Hepatocyte (in vitro differentiated cells): Measurements from ENCODE around the gene TMEM92. TPM values are rescaled to one million over a fixed set of nuclear protein-coding genes. Genes with fewer than 3 reads are reported as not detected.

Experiments
- DNase-seq: peaks from one replicate; pipeline ENCODE4 v3.0.0-alpha.2; 2016; ENCODE audit warnings: low spot score
- H2AFZ ChIP-seq: fragments of 200-600 bp; sonication (generic); 2 replicates; pipeline ENCODE4 v1.6.0; 2016; ENCODE audit warnings: antibody characterized with exemption, mild to moderate bottlenecking
- H3K27ac ChIP-seq: fragments of 200-600 bp; sonication (generic); 2 replicates; pipeline ENCODE4 v1.5.1; 2016; ENCODE audit warnings: mild to moderate bottlenecking
- H3K27me3 ChIP-seq: fragments of 200-600 bp; sonication (generic); 2 replicates; pipeline ENCODE4 v1.6.1; 2016
- H3K36me3 ChIP-seq: fragments of 200-600 bp; sonication (generic); replicated peaks from 2 replicates; pipeline ENCODE4 v1.5.1; 2016; ENCODE audit warnings: low read depth; ENCODE audit not compliant: insufficient read depth
- H3K4me1 ChIP-seq: fragments of 200-600 bp; sonication (generic); 2 replicates; pipeline ENCODE4 v1.5.1; 2016; ENCODE audit warnings: mild to moderate bottlenecking, moderate library complexity; ENCODE audit not compliant: insufficient read depth
- H3K4me2 ChIP-seq: fragments of 200-600 bp; sonication (generic); 2 replicates; pipeline ENCODE4 v1.6.0; 2016
- H3K4me3 ChIP-seq: fragments of 200-600 bp; sonication (generic); 2 replicates; pipeline ENCODE4 v1.5.1; 2016; ENCODE audit warnings: mild to moderate bottlenecking
- H3K79me2 ChIP-seq: fragments of 200-600 bp; sonication (generic); 2 replicates; pipeline ENCODE4 v1.6.0; 2017; ENCODE audit warnings: mild to moderate bottlenecking
- H3K9me2 ChIP-seq: fragments of 200-600 bp; sonication (generic); replicated peaks from 2 replicates; pipeline ENCODE4 v1.6.0; 2017; ENCODE audit warnings: mild to moderate bottlenecking; ENCODE audit not compliant: insufficient read depth
- H3K9me3 ChIP-seq: fragments of 200-600 bp; sonication (generic); 2 replicates; pipeline ENCODE4 v1.5.1; 2016; ENCODE audit warnings: low read depth, mild to moderate bottlenecking
- H4K20me1 ChIP-seq: fragments of 200-600 bp; sonication (generic); 2 replicates; pipeline ENCODE4 v1.6.0; 2016; ENCODE audit warnings: mild to moderate bottlenecking; ENCODE audit not compliant: insufficient read depth, poor library complexity, severe bottlenecking
- EZH2 ChIP-seq: fragments of 200-600 bp; sonication (generic); IDR thresholded peaks from 2 replicates; pipeline ENCODE4 v1.6.1; 2016; ENCODE audit warnings: antibody characterized with exemption, mild to moderate bottlenecking, borderline replicate concordance
- EZH2phosphoT487 ChIP-seq: fragments of 200-600 bp; sonication (generic); IDR thresholded peaks from one replicate; pipeline ENCODE4 v1.6.1; 2018; ENCODE audit warnings: antibody characterized with exemption, mild to moderate bottlenecking, low read depth, moderate library complexity; ENCODE audit not compliant: unreplicated experiment, severe bottlenecking
- WGBS: methylation state at CpG from one replicate; pipeline ENCODE4 v1.1.6; 2016; ENCODE audit warnings: low lambda C conversion rate; ENCODE audit errors: missing lambda C conversion rate; 5-methylcytosine and 5-hydroxymethylcytosine counted together
- polyA plus RNA-seq: library from polyadenylated mRNA; unstranded; fragments of >200 nt; fragmentation: Nextera tagmentation; extraction: Ambion mirVana; gene quantifications from 2 replicates; pipeline ENCODE4 v1.2.1, GENCODE V29; 2016
- total RNA-seq: library from RNA; depleted of rRNA; stranded (reverse); fragments of >200 nt; gene quantifications from 2 replicates; pipeline ENCODE4 v1.2.3, GENCODE V29; 2014
- TF ChIP-seq, protein P1 (sequence below): fragments of 200-600 bp; sonication (generic); IDR thresholded peaks from 2 replicates; pipeline ENCODE4 v1.5.1; 2016; ENCODE audit warnings: antibody characterized with exemption, mild to moderate bottlenecking; ENCODE audit not compliant: poor library complexity

TMEM92 gene
- total and polyA plus RNA-seq, 2 experiments from 2014 or later, result 6.9 to 21.7 TPM

DNA sequence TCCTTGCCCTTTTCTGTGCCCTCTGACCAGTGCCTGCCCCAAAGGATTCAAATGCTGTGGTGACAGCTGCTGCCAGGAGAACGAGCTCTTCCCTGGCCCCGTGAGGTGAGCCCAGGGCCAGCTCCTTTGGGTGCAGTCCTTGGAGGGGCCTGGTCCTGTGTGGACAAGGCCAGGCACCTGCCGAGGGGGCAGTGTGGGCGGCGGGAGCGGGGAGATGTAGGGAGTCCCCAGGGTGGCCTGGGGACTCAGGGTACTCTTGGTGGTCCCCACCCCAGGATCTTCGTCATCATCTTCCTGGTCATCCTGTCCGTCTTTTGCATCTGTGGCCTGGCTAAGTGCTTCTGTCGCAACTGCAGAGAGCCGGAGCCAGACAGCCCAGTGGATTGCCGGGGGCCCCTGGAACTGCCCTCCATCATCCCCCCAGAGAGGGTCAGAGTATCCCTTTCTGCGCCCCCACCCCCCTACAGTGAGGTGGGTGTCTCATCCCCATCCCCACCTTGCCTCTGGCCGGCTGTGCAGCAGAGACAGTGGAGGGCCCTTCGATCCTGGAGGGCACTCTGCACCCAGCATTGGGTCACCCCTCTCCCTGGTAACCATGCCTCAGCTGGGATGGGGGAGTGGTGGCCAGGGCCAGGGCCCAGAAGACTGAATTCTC lies 4.4 kb downstream of the TMEM92 start:
- no peak for DNase-seq
- no peaks in the 10 kb centered on the region for H3K27me3 ChIP-seq
- TF ChIP-seq EZH2phosphoT487 (no peak), EZH2 (no peak)
- TF ChIP-seq, protein P1, sequence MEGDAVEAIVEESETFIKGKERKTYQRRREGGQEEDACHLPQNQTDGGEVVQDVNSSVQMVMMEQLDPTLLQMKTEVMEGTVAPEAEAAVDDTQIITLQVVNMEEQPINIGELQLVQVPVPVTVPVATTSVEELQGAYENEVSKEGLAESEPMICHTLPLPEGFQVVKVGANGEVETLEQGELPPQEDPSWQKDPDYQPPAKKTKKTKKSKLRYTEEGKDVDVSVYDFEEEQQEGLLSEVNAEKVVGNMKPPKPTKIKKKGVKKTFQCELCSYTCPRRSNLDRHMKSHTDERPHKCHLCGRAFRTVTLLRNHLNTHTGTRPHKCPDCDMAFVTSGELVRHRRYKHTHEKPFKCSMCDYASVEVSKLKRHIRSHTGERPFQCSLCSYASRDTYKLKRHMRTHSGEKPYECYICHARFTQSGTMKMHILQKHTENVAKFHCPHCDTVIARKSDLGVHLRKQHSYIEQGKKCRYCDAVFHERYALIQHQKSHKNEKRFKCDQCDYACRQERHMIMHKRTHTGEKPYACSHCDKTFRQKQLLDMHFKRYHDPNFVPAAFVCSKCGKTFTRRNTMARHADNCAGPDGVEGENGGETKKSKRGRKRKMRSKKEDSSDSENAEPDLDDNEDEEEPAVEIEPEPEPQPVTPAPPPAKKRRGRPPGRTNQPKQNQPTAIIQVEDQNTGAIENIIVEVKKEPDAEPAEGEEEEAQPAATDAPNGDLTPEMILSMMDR, result no peak
- no peaks in the 10 kb centered on the region for H4K20me1 ChIP-seq
- H2AFZ ChIP-seq, result no peak overlapping the region
- WGBS, result 96% methylated on average over 14 of the region's 14 CpGs
- no peaks in the 10 kb centered on the region for H3K9me2 ChIP-seq
- no peaks in the 10 kb centered on the region for H3K36me3 ChIP-seq
- H3K9me3 ChIP-seq, result no peaks in the 10 kb centered on the region
- H3K79me2 ChIP-seq, result peaks cover 13% of the 10 kb centered on the region
- no peak overlapping the region for H3K27ac ChIP-seq
- H3K4me3 ChIP-seq, result no peak overlapping the region
- peaks cover 19% of the 10 kb centered on the region for H3K4me1 ChIP-seq
- H3K4me2 ChIP-seq, result no peak overlapping the region

DNA sequence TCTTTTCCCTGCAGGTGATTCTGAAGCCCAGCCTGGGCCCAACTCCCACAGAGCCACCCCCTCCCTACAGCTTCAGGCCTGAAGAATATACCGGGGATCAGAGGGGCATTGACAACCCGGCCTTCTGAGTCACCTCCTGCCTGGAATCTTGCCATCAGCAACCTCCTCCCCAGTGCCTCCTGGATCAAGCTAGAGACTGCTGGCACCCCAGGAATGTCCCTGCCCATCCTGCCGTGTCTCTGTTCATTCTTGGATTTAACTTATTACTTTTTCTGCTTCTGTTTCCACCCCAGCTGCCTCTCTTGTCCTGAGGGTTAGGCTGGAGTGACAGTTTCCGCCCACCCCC lies 4.9 kb downstream of the TMEM92 start:
- no peaks in the 10 kb centered on the region for H4K20me1 ChIP-seq
- no peaks in the 10 kb centered on the region for H3K9me2 ChIP-seq
- no peak overlapping the region for H3K27ac ChIP-seq
- no peak for DNase-seq
- no peak overlapping the region for H3K4me2 ChIP-seq
- H3K36me3 ChIP-seq, result no peaks in the 10 kb centered on the region
- TF ChIP-seq, protein P1, result no peak
- TF ChIP-seq EZH2phosphoT487, result no peak
- TF ChIP-seq EZH2, result no peak
- no peaks in the 10 kb centered on the region for H3K9me3 ChIP-seq
- H3K27me3 ChIP-seq, result no peaks in the 10 kb centered on the region
- no peak overlapping the region for H3K4me3 ChIP-seq
- no peak overlapping the region for H2AFZ ChIP-seq
- H3K4me1 ChIP-seq, result peaks cover 18% of the 10 kb centered on the region
- WGBS, result 73% methylated on average over 4 of the region's 4 CpGs
- H3K79me2 ChIP-seq, result peaks cover 13% of the 10 kb centered on the region

DNA sequence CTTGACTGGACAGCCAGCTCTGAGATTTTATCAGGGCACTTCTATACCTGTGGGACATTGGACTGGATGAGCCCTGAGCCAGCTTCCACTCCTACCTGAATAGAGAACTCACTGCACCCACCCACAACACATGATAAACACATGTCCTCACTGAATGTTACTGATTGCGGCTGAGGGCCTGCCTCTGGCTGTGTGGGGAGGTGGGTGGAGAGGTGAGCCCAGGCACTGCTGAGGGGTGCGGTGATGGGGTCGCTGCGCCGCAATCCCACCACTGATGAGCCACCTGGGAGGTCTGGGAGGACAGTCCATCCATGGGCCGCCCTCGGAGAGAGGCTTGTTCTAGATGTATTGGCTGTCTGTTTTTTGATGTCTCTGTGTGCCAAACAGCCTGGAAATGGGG lies 5.4 kb downstream of the TMEM92 start:
- no peak for DNase-seq

More for the DNA sequence above, 5.4 kb downstream of the TMEM92 start:
- Histone ChIP-seq H3K4me3 (no peak overlapping the region), H3K79me2 (peaks cover 13% of the 10 kb centered on the region), H3K9me2 (no peaks in the 10 kb centered on the region), H3K27ac (peak overlapping the region; percentile 9), H3K27me3 (no peaks in the 10 kb centered on the region), H2AFZ (no peak overlapping the region), H4K20me1 (no peaks in the 10 kb centered on the region), H3K36me3 (no peaks in the 10 kb centered on the region), H3K4me1 (peaks cover 18% of the 10 kb centered on the region), H3K9me3 (no peaks in the 10 kb centered on the region), H3K4me2 (no peak overlapping the region)
- no peak for TF ChIP-seq EZH2phosphoT487
- TF ChIP-seq, protein P1, result no peak
- WGBS, result 94% methylated on average over 7 of the region's 7 CpGs
